Fibroblast of lung (primary cell): Measurements from ENCODE around the gene SENP2. TPM values are rescaled to one million over a fixed set of nuclear protein-coding genes. Genes with fewer than 3 reads are reported as not detected.

Experiments used
- DNase-seq, 2 donors: peaks; one replicate each; pipeline versions ENCODE4 v3.0.0 to v3.0.0-alpha.2; 2010; ENCODE audit warnings: low read depth in 2 of 2
- H2AFZ ChIP-seq: 2 replicates; pipeline ENCODE4 v1.5.1; 2012; ENCODE audit warnings: low read length, control low read depth, inconsistent platforms
- H3K27ac ChIP-seq: 2 replicates; pipeline ENCODE4 v1.5.1; 2011; ENCODE audit warnings: low read length, control low read depth; ENCODE audit not compliant: insufficient read depth
- H3K27me3 ChIP-seq: 2 replicates; pipeline ENCODE4 v1.5.1; 2011; ENCODE audit warnings: mild to moderate bottlenecking, low read length; ENCODE audit not compliant: control insufficient read depth, insufficient read depth
- H3K36me3 ChIP-seq: 2 replicates; pipeline ENCODE4 v1.5.1; 2011; ENCODE audit warnings: low read length; ENCODE audit not compliant: control insufficient read depth, insufficient read depth
- H3K4me1 ChIP-seq: 2 replicates; pipeline ENCODE4 v1.5.1; 2011; ENCODE audit warnings: low read length; ENCODE audit not compliant: control insufficient read depth, insufficient read depth; ENCODE audit errors: extremely low read depth
- H3K4me2 ChIP-seq: 2 replicates; pipeline ENCODE4 v1.5.1; 2011; ENCODE audit warnings: low read length, control low read depth; ENCODE audit not compliant: insufficient read depth; ENCODE audit errors: extremely low read depth
- H3K4me3 ChIP-seq, 4 experiments: fragments of 200-600 bp in 1 of 4; sonication (generic) in 1 of 4; replicated peaks in 1 of 4; 2 replicates each; pipeline ENCODE4 v1.5.1; 2011 to 2016; ENCODE audit warnings: low read length in 4 of 4, low read depth in 3 of 4, mild to moderate bottlenecking in 3 of 4, control low read depth in 2 of 4, inconsistent platforms in 1 of 4, mixed read lengths in 1 of 4; ENCODE audit not compliant: insufficient read depth in 1 of 4; ENCODE audit errors: control extremely low read depth in 1 of 4
- H3K79me2 ChIP-seq: 2 replicates; pipeline ENCODE4 v1.5.1; 2012; ENCODE audit warnings: mild to moderate bottlenecking, low read length, inconsistent platforms; ENCODE audit not compliant: control insufficient read depth, insufficient read depth
- H3K9ac ChIP-seq: 2 replicates; pipeline ENCODE4 v1.5.1; 2011; ENCODE audit warnings: mild to moderate bottlenecking, low read length, control low read depth; ENCODE audit not compliant: insufficient read depth
- H3K9me3 ChIP-seq: 2 replicates; pipeline ENCODE4 v1.5.1; 2012; ENCODE audit warnings: low read depth, low read length; ENCODE audit not compliant: control insufficient read depth, insufficient read depth
- H4K20me1 ChIP-seq: 2 replicates; pipeline ENCODE4 v1.5.1; 2011; ENCODE audit warnings: low read length; ENCODE audit not compliant: control insufficient read depth, insufficient read depth; ENCODE audit errors: extremely low read depth
- CTCF ChIP-seq, 2 donors: IDR thresholded peaks in 1 of 2; conservative IDR thresholded peaks in 1 of 2; 1 replicate in 1 of 2; 2 replicates in 1 of 2; pipeline ENCODE4 v1.5.1; 2011 to 2012; ENCODE audit warnings: low read length in 2 of 2, control low read depth in 1 of 2, inconsistent platforms in 1 of 2, low read depth in 1 of 2, mild to moderate bottlenecking in 1 of 2
- EZH2 ChIP-seq: IDR thresholded peaks from 2 replicates; pipeline ENCODE4 v1.5.1; 2012; ENCODE audit warnings: low read length, control low read depth, mild to moderate bottlenecking; ENCODE audit errors: missing control alignments
- polyA plus RNA-seq, 2 donors: library from polyadenylated mRNA; depleted of rRNA in 1 of 2; stranded (reverse) in 1 of 2; unstranded in 1 of 2; fragments of >200 nt; gene quantifications; 2 replicates each; pipeline ENCODE4 v1.2.1, GENCODE V29; 2011 to 2012; ENCODE audit warnings: missing spikeins in 1 of 2
- total RNA-seq: library from RNA; depleted of rRNA; stranded (reverse); fragments of >200 nt; gene quantifications from 2 replicates; pipeline ENCODE4 v1.2.1, GENCODE V29; 2014

Gene SENP2
- total and polyA plus RNA-seq, 2 donors (not counting 1 experiment from before 2014, with no cell fraction given), result 19.6 to 26.9 TPM

DNA sequence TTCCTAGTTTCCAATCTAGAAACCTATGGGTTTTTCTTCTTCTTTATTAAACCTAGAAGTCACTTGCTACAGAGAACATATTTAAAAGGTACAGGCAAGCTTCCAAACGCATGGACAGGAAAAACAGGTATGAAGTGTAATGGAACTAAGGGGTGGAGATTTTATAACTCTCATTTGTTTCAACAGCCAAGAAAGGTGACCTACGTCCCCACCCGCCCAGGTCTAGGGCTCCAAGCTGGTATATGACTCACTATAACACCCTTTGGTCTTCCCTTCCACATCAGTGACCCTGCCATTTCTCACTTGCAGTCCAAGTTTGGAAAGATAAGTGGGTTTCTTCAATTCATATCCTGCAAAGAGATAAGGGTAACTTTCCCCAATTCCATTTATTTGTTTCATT is 27.7 kb upstream of the SENP2 start:
- Histone ChIP-seq H3K4me1 (peaks cover 7% of the 10 kb centered on the region), H3K4me2 (no peak overlapping the region)

GRCh38 chr3:185559706-185560090 is 26.4 kb upstream of the SENP2 start:
- TF ChIP-seq CTCF (conservative IDR thresholded peaks at IDR 0.05 in 1 of 2, IDR thresholded peaks at IDR 0.05 in 1 of 2; ENCODE audit: low read depth in 1 of 2, low read length in 2 of 2) (no peak), EZH2 (no peak)

More for the DNA sequence above, 27.7 kb upstream of the SENP2 start:
- no peaks in the 10 kb centered on the region for H3K79me2 ChIP-seq
- H3K36me3 ChIP-seq, result no peaks in the 10 kb centered on the region
- H3K9ac ChIP-seq, result no peak overlapping the region
- peak in 1 of 2 donors; percentile 30 for DNase-seq
- no peaks in the 10 kb centered on the region for H3K9me3 ChIP-seq
- peaks cover 9% of the 10 kb centered on the region for H3K27me3 ChIP-seq
- H3K27ac ChIP-seq, result no peak overlapping the region
- H2AFZ ChIP-seq, result no peak overlapping the region
- H3K4me3 ChIP-seq, result no peak overlapping the region
- no peaks in the 10 kb centered on the region for H4K20me1 ChIP-seq
- TF ChIP-seq CTCF (conservative IDR thresholded peaks at IDR 0.05 in 1 of 2, IDR thresholded peaks at IDR 0.05 in 1 of 2; ENCODE audit: low read depth in 1 of 2, low read length in 2 of 2) (no peak), EZH2 (no peak)

GRCh38 chr3:185560676-185561075 is 25.4 kb upstream of the SENP2 start:
- no peak for DNase-seq
- Histone ChIP-seq H3K79me2 (no peaks in the 10 kb centered on the region), H3K27me3 (peaks cover 9% of the 10 kb centered on the region), H3K36me3 (no peaks in the 10 kb centered on the region), H3K4me3 (no peak overlapping the region), H3K27ac (no peak overlapping the region), H3K4me2 (no peak overlapping the region), H3K9me3 (no peaks in the 10 kb centered on the region), H3K9ac (no peak overlapping the region), H2AFZ (no peak overlapping the region), H4K20me1 (no peaks in the 10 kb centered on the region), H3K4me1 (peaks cover 7% of the 10 kb centered on the region)
- TF ChIP-seq EZH2 (no peak), CTCF (conservative IDR thresholded peaks at IDR 0.05 in 1 of 2, IDR thresholded peaks at IDR 0.05 in 1 of 2; ENCODE audit: low read depth in 1 of 2, low read length in 2 of 2) (no peak)

More at GRCh38 chr3:185559706-185560090, 26.4 kb upstream of the SENP2 start:
- Histone ChIP-seq H3K4me2 (no peak overlapping the region), H3K27ac (no peak overlapping the region), H3K4me1 (peaks cover 7% of the 10 kb centered on the region), H3K79me2 (no peaks in the 10 kb centered on the region), H3K27me3 (peaks cover 9% of the 10 kb centered on the region), H2AFZ (no peak overlapping the region), H3K9ac (no peak overlapping the region), H3K9me3 (no peaks in the 10 kb centered on the region), H4K20me1 (no peaks in the 10 kb centered on the region), H3K36me3 (no peaks in the 10 kb centered on the region), H3K4me3 (no peak overlapping the region)
- no peak for DNase-seq
